Measurements from ENCODE around the gene PPFIA2. TPM values are rescaled to one million over a fixed set of nuclear protein-coding genes. Genes with fewer than 3 reads are reported as not detected.

Gene PPFIA2
- total RNA-seq, 2 experiments from 2014 or later, result not detected

- no peak for ATAC-seq (ENCODE audit: poor library complexity)
- ChIA-PET CTCF (no interaction called here), POLR2A (no interaction called here)
- intact Hi-C loops (cut with DNase I, micrococcal nuclease), result no loop called here
- Histone ChIP-seq H3K9me3 (ENCODE audit: control insufficient read depth in 1 of 2, insufficient read depth in 1 of 2, low read length in 2 of 2) (peaks cover 0 to 3% of the 10 kb centered on the region in 2 experiments), H3K4me1 (ENCODE audit: insufficient read depth, low read length) (no peaks in the 10 kb centered on the region), H3K27me3 (ENCODE audit: control insufficient read depth in 1 of 2, insufficient read depth in 2 of 2, low read length in 2 of 2) (no peaks in the 10 kb centered on the region), H3K27ac (ENCODE audit: low read depth in 1 of 2, low read length in 2 of 2) (no peak overlapping the region), H3K36me3 (ENCODE audit: insufficient read depth, low read length) (no peaks in the 10 kb centered on the region), H3K4me3 (ENCODE audit: low read length) (no peak overlapping the region)
- Mint-ChIP-seq H3K4me1 (ENCODE audit: low read depth) (no peaks in the 10 kb centered on the region), H3K36me3 (ENCODE audit: low read depth) (no peaks in the 10 kb centered on the region), H3K27ac (no peak overlapping the region), H3K9me3 (peaks cover 5% of the 10 kb centered on the region), H3K4me3 (no peak overlapping the region), H3K27me3 (no peaks in the 10 kb centered on the region)
- TF ChIP-seq CTCF (IDR thresholded peaks at IDR 0.05), result no peak
- DNase-seq, result no peak
Measured at GRCh38 chr12:81440001-81440400, 319.1 kb downstream of the PPFIA2 start.

GRCh38 chr12:81439344-81439743, 319.8 kb downstream of the PPFIA2 start:
- H3K9me3 Mint-ChIP-seq, result peaks cover 5% of the 10 kb centered on the region
- no peak for TF ChIP-seq CTCF (IDR thresholded peaks at IDR 0.05)
- DNase-seq, result no peak
- H3K36me3 Mint-ChIP-seq (ENCODE audit: low read depth), result no peaks in the 10 kb centered on the region
- ChIA-PET CTCF (no interaction called here), POLR2A (no interaction called here)
- no peaks in the 10 kb centered on the region for H3K36me3 ChIP-seq (ENCODE audit: insufficient read depth, low read length)
- no peak overlapping the region for H3K27ac ChIP-seq (ENCODE audit: low read depth in 1 of 2, low read length in 2 of 2)
- H3K4me1 Mint-ChIP-seq (ENCODE audit: low read depth), result no peaks in the 10 kb centered on the region
- no peak overlapping the region for H3K4me3 Mint-ChIP-seq
- H3K27me3 Mint-ChIP-seq, result no peaks in the 10 kb centered on the region
- H3K27ac Mint-ChIP-seq, result no peak overlapping the region
- no peak overlapping the region for H3K4me3 ChIP-seq (ENCODE audit: low read length)
- no peaks in the 10 kb centered on the region for H3K4me1 ChIP-seq (ENCODE audit: insufficient read depth, low read length)
- peaks cover 0 to 3% of the 10 kb centered on the region in 2 experiments for H3K9me3 ChIP-seq (ENCODE audit: control insufficient read depth in 1 of 2, insufficient read depth in 1 of 2, low read length in 2 of 2)
- intact Hi-C loops (cut with DNase I, micrococcal nuclease), result no loop called here
- H3K27me3 ChIP-seq (ENCODE audit: control insufficient read depth in 1 of 2, insufficient read depth in 2 of 2, low read length in 2 of 2), result no peaks in the 10 kb centered on the region
- ATAC-seq (ENCODE audit: poor library complexity), result no peak

- no peak overlapping the region for H3K27ac Mint-ChIP-seq
- no peaks in the 10 kb centered on the region for H3K36me3 Mint-ChIP-seq (ENCODE audit: low read depth)
- no peak for ATAC-seq (ENCODE audit: poor library complexity)
- TF ChIP-seq CTCF (IDR thresholded peaks at IDR 0.05), result no peak
- no peaks in the 10 kb centered on the region for H3K27me3 ChIP-seq (ENCODE audit: control insufficient read depth in 1 of 2, insufficient read depth in 2 of 2, low read length in 2 of 2)
- no peaks in the 10 kb centered on the region for H3K9me3 ChIP-seq (ENCODE audit: control insufficient read depth in 1 of 2, insufficient read depth in 1 of 2, low read length in 2 of 2)
- CTCF ChIA-PET, result no interaction called here
- H3K27me3 Mint-ChIP-seq, result no peaks in the 10 kb centered on the region
- no peaks in the 10 kb centered on the region for H3K4me1 Mint-ChIP-seq (ENCODE audit: low read depth)
- POLR2A ChIA-PET, result no interaction called here
- peaks cover 3% of the 10 kb centered on the region for H3K9me3 Mint-ChIP-seq
- intact Hi-C loops (cut with DNase I, micrococcal nuclease), result no loop called here
- no peak overlapping the region for H3K4me3 ChIP-seq (ENCODE audit: low read length)
- DNase-seq, result no peak
- H3K4me1 ChIP-seq (ENCODE audit: insufficient read depth, low read length), result no peaks in the 10 kb centered on the region
- H3K36me3 ChIP-seq (ENCODE audit: insufficient read depth, low read length), result no peaks in the 10 kb centered on the region
- no peak overlapping the region for H3K4me3 Mint-ChIP-seq
- H3K27ac ChIP-seq (ENCODE audit: low read depth in 1 of 2, low read length in 2 of 2), result no peak overlapping the region
Measured at GRCh38 chr12:81417056-81417455, 342.1 kb downstream of the PPFIA2 start.
